ENCODE measurements around the gene PMEPA1. TPM values are rescaled to one million over a fixed set of nuclear protein-coding genes. Genes with fewer than 3 reads are reported as not detected.

PMEPA1 gene
- total RNA-seq, 1 donor, result 23.5 TPM

DNA sequence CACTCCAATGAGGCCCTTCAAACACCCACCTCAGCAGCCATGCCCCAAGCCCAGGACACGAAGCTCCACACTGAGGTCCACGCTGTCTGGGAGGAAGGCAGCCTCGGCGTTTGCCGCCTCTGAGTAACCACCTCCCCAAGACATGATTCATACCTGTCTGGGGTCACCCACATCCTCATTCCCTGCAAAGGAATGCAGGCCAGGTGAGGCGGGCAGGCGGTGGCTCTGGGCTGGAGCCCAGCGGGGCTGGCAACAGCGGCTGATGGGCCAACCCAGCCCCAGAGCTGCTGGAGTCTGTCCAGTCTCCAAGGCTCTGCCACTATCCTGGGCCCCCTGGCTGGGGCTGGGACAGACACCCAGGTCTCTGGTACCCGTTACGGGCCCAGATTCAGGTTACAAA, 14.8 kb downstream of the PMEPA1 start:
- Histone ChIP-seq H3K79me2 (ENCODE audit: insufficient read depth, low read length) (peaks cover 59% of the 10 kb centered on the region), H3K4me1 (ENCODE audit: insufficient read depth, low read length) (peaks cover 19% of the 10 kb centered on the region), H3K4me3 (ENCODE audit: insufficient read depth, low read length) (no peak overlapping the region), H3K27ac (ENCODE audit: low read depth, low read length) (no peak overlapping the region), H3K27me3 (ENCODE audit: insufficient read depth, low read length) (no peaks in the 10 kb centered on the region), H3K36me3 (ENCODE audit: insufficient read depth, low read length) (no peaks in the 10 kb centered on the region), H3K9me3 (ENCODE audit: low read depth, low read length) (no peaks in the 10 kb centered on the region), H4K20me1 (ENCODE audit: insufficient read depth, low read length) (peaks cover 58% of the 10 kb centered on the region), H3K4me2 (ENCODE audit: insufficient read depth, low read length) (no peak overlapping the region), H2AFZ (ENCODE audit: low read length) (no peak overlapping the region)
- no peak for TF ChIP-seq CTCF (IDR thresholded peaks at IDR 0.05; ENCODE audit: extremely low read depth, low read depth, low read length)
- no peak for DNase-seq (ENCODE audit: insufficient read length, low spot score, missing footprints)

- DNase-seq (ENCODE audit: insufficient read length, low spot score, missing footprints), result no peak
- no peaks in the 10 kb centered on the region for H3K9me3 ChIP-seq (ENCODE audit: low read depth, low read length)
- H3K4me3 ChIP-seq (ENCODE audit: insufficient read depth, low read length), result no peak overlapping the region
- H3K27me3 ChIP-seq (ENCODE audit: insufficient read depth, low read length), result no peaks in the 10 kb centered on the region
- H3K27ac ChIP-seq (ENCODE audit: low read depth, low read length), result no peak overlapping the region
- no peak overlapping the region for H3K4me2 ChIP-seq (ENCODE audit: insufficient read depth, low read length)
- H3K36me3 ChIP-seq (ENCODE audit: insufficient read depth, low read length), result no peaks in the 10 kb centered on the region
- H4K20me1 ChIP-seq (ENCODE audit: insufficient read depth, low read length), result peaks cover 58% of the 10 kb centered on the region
- TF ChIP-seq CTCF (IDR thresholded peaks at IDR 0.05; ENCODE audit: extremely low read depth, low read depth, low read length), result no peak
- peaks cover 55% of the 10 kb centered on the region for H3K79me2 ChIP-seq (ENCODE audit: insufficient read depth, low read length)
- no peak overlapping the region for H2AFZ ChIP-seq (ENCODE audit: low read length)
- peaks cover 21% of the 10 kb centered on the region for H3K4me1 ChIP-seq (ENCODE audit: insufficient read depth, low read length)
Observed at GRCh38 chr20:57694481-57694880, 15.3 kb downstream of the PMEPA1 start.

GRCh38 chr20:57693670-57694329, 16.0 kb downstream of the PMEPA1 start:
- H3K4me1 ChIP-seq (ENCODE audit: insufficient read depth, low read length), result peaks cover 20% of the 10 kb centered on the region
- peaks cover 54% of the 10 kb centered on the region for H3K79me2 ChIP-seq (ENCODE audit: insufficient read depth, low read length)

More at GRCh38 chr20:57693670-57694329, 16.0 kb downstream of the PMEPA1 start:
- H3K4me2 ChIP-seq (ENCODE audit: insufficient read depth, low read length), result no peak overlapping the region
- no peak for DNase-seq (ENCODE audit: insufficient read length, low spot score, missing footprints)
- no peaks in the 10 kb centered on the region for H3K9me3 ChIP-seq (ENCODE audit: low read depth, low read length)
- no peak for TF ChIP-seq CTCF (IDR thresholded peaks at IDR 0.05; ENCODE audit: extremely low read depth, low read depth, low read length)
- no peak overlapping the region for H3K27ac ChIP-seq (ENCODE audit: low read depth, low read length)
- H4K20me1 ChIP-seq (ENCODE audit: insufficient read depth, low read length), result peaks cover 58% of the 10 kb centered on the region
- H2AFZ ChIP-seq (ENCODE audit: low read length), result no peak overlapping the region
- H3K4me3 ChIP-seq (ENCODE audit: insufficient read depth, low read length), result no peak overlapping the region
- H3K36me3 ChIP-seq (ENCODE audit: insufficient read depth, low read length), result no peaks in the 10 kb centered on the region
- no peaks in the 10 kb centered on the region for H3K27me3 ChIP-seq (ENCODE audit: insufficient read depth, low read length)
